Activated CD8-positive, alpha-beta memory T cell treated with anti-CD3 and anti-CD28 coated beads, Interleukin-2, amount 50 U/mL, for 1 hour (primary cell): ENCODE data around the gene SPPL3.

ENCODE experiments used
- DNase-seq: peaks from one replicate; pipeline ENCODE4 v3.0.0-alpha.2; 2020; ENCODE audit errors: extremely low read depth

SPPL3 gene

DNA sequence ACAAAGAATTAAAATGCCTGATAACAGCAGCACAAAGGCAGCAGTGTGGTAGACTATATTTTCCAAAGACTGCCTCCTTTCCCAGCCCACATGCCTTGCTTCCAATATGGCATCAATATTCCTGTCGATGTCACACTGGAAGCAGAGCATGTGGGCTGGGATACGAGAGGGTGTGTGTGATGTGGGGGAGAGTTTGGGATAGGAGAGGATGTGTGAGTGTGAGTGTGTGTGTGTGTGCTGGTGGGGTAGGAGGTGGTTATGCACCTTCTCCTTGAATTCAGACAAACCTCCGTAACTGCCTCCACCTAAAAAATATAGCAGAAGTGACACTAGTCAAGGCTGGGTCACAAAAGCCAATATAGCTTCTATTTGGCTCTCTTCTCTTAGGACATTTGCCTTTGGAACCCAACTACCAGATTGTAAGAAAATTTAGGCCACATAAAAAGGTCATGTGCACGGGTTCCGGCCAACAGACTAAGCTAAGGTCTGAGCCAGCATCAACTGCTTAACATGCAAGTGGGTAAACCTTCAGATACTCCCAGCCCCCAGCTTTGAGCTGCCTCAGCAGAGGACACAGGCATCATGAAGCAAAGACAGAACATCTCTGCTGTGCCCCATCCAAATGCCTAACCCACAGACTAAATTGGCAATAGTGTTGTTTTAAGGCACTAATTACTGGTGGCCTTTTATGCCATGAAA, 29.5 kb downstream of the SPPL3 start:
- no peak for DNase-seq

- no peak for DNase-seq
Observed at GRCh38 chr12:120873226-120873625, 30.9 kb downstream of the SPPL3 start.

- DNase-seq: no peak
Observed at GRCh38 chr12:120872487-120872886, 31.7 kb downstream of the SPPL3 start.

DNA sequence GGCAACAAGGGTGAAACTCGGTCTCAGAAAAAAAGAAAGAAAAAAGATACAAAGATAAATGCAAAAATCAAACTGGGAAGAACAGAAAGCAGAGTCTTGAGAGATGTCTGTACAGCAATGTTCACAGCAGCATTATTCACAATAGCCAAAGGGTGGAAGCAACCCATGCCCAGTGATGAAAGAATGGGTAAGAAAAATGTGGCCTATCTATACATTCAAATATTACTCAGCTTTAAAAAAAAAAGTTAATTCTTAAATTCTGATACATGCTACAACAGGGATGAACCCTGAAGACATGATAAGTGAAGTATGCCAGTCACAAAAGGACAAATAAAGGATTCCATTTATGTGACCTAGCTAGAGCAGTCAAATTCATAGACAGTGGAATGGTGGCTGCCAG, 33.7 kb downstream of the SPPL3 start:
- DNase-seq: no peak

GRCh38 chr12:120869376-120869775, 34.8 kb downstream of the SPPL3 start:
- DNase-seq: no peak

DNA sequence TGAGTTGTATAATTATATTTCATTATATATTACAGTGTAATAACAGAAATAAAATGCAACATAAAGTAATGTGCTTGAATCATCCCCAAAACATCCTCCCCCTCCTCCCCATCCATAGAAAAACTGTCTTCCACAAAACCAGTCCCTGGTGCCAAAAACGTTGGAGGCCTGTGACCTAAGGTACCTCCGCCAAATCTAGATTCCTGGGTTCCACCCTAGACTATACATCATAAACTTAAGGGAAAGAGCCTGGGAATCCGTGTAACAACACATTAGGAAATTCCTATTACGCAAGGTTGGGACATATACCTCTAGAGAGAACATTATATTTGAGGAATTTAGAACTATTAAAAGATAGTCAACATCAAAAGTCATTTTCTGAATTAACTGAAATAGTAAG, 38.0 kb downstream of the SPPL3 start:
- DNase-seq: no peak

GRCh38 chr12:120865098-120865497, 39.1 kb downstream of the SPPL3 start:
- no peak for DNase-seq

GRCh38 chr12:120862664-120863063, 41.5 kb downstream of the SPPL3 start:
- DNase-seq: no peak

DNA sequence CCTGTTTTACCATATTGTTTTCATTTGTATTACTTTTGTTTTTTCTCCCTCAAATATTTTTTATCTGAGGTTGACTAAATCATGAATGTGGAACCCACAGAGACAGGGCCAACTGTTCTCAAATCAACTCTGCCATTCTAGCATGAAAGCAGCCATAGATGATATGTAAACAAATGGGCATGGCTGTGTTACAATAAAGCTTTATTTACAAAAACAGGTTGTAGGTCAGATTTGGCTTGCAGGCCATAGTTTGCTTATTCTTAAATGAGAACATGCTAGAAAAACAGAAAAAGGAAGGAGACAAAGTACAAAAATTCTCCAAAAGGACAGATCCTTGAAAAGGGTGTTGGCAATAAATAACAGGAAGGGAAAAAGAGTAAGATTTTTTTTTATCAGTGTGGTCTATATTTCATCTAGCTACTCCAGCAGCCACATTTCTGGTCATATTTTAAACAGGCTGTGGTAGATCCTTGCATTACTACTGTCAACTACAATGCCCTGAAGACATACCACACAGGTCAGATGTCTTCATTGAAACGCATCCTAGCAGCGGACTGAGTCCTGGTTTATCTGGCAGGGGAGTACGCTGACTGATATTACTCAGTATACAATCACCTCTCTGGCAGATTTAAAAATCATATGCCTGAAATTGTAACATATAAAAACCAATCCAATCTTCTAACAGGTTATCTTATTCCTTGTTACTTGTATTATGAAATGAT, 42.9 kb downstream of the SPPL3 start:
- DNase-seq: no peak

DNA sequence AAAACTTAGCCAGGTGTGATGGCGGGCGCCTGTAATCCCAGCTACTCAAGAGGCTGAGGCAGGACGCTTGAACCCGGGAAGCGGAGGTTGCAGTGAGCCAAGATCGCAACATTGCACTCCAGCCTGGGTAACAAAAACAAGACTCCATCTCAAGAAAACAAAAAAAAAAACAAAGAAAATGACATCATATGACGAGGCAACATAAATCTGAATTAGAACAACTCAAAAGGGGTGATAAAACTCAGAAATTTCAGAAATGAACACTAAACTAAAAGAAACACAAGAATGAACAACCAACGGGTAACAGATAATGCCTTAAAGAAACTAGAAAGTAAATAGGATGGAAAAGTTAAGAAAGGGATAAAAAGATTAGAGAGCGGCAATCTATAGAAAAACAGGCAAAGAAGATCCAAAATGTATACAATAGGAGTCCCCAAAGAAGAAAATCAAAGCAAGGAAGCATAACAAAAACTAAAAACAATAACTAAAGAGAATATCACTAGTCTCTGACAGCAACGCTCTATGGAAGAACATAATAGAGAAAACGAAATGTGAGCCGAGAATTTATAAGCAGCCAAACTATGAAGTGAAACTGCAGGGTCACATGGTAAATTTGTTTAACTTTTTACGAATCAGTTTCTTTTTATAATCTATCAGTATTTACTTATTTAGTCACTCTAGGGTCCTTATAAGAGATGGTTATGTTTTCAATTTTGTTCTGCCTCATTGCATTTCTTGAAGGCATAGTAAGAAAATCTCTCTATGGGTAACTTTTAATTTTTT, 45.7 kb downstream of the SPPL3 start:
- no peak for DNase-seq

DNA sequence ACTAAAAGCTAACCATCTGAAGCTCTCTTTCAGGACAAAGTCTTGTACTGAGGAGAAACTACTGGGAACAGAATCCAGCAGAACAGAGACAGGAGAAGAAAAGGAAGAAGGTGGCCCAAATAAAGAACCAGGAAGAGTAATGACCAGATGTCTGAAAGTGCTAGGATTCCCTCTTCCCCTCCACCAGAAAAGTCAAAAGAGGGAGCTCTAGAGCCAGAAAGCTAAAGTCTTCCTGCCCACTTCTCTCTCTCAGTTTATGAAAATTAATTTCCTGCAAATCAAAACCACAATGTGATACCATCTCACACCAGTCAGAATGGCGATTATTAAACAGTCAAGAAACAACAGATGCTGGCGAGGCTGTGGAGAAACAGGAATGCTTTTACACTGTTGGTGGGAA, 47.2 kb downstream of the SPPL3 start:
- no peak for DNase-seq

DNA sequence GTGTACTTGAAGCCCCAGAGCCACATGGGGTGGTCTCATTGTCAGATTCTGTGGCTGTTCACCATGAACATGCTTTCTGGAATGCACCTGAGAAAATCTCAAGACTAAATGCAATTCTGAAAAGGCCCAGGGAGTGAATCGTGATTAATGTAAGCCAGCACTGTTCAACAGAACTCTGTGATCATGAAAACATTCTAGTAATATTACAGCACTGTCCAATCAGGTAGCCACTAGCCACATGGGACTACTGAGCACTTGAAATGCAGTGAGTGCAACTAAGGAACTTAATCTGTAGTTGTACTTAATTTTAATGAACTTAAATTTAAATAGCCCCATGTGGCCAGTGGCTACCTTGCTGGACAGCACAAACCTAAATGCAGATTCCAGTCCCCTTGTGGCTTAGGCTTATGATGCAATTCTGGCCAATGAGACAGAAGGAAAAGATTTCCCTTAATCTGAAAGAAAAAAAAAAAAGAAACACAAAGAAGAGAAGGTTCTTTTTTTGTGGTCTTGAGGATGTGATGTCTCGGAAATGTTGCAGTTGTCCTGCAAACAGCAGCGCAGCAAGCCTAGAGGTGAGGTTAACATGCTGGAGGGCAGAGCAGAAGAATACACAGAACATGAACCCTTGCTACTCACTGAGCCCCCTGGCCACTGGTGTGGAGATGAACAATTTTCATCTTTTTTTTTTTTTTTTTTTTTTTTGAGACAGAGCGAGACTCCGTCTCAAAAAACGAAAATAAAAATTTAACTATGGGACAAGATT, 48.2 kb downstream of the SPPL3 start:
- no peak for DNase-seq

DNA sequence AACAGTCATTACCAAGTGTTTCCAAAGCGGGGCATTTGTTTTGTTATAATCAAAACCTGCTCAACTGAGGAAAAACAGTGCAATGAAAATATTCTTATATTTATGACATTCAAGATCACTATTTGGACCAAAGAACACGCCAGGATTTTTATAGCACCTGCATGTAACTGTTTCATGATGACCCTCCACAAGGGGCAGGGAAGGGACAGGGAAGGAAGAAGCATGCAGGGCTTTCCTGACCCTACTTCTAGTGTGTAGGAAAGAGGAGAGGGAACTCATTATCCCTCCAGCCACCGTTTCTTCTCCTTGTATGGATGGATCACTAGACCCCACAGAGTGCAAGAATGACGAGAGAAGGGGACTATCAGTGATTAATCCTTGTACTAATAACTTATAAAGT, 49.4 kb downstream of the SPPL3 start:
- DNase-seq: no peak

DNA sequence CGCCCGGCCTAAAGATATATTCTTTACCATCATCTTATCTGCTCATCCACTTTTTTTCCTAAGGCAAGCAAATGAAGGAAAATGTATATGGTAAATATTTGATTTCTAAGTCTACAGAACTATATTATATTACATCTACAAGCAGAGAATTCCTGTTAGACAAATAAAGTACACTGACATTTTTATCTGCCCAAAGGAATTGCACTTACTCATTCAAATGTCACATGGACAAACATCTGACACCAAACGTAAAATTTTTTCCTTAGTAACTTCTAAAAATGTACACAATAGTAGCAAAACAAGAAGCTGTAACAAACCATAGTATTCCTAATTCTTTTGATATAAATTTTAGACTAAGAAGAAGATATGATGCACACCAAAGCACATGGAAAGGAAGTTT, 51.0 kb downstream of the SPPL3 start:
- DNase-seq: no peak

- DNase-seq: no peak
Observed at GRCh38 chr12:120851944-120852343, 52.2 kb downstream of the SPPL3 start.

DNA sequence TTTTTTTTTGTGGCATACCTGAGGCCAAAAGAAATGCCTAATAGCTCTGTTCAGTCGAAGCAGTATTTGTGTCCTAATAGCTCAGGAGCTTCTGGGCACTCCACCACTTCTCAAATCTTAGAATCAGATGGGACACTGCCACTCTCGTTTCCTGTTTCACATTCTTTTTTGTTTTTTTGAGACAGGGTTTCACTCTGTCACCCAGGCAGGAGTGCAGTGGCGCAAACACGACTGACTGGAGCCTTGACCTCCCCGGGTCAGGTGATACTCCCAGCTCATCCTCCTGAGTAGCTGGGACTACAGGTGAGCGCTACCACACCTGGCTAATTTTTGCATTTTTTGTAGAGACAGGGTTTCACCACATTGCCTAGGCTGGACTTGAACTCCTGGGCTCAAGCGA, 52.7 kb downstream of the SPPL3 start:
- DNase-seq: no peak

DNA sequence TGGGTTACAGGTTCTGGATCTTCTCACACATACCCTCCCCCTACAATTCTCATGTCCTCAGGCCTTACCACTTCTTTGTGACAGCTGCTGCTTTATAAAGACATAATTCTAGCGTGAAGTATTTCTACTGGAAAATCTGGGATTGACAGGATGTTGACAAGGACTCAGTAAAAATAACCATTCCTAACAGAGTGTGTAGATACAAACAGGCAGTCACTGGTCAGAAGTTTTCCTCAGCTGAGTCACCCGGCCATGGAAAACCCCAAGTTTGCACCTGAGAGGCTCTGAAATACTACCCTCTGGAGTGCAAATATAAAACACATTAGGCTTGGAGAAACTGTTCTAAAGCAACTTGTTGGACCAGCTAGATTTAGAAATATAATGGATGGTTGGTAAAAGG, 54.4 kb downstream of the SPPL3 start:
- DNase-seq: no peak

DNA sequence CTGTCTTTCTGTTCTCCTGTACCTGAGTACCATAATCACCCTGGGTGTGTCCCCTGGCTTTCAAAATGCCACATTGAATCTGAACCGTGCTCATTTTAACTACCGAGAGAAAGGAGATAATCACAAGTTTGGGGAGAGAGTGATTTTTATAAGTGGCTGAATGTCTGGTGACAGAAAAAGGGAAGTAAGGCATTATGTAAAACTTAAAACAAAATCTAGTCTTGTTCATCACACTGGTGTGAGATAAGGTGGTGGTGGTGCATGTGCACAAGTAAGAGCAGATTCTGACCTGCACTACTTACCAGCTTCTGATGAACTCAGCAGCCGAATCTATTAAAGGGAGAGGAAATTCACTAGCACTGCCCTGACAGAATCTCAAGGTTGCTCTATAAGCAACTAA, 56.3 kb downstream of the SPPL3 start:
- DNase-seq: no peak

GRCh38 chr12:120847392-120847791, 56.8 kb downstream of the SPPL3 start:
- DNase-seq: no peak

DNA sequence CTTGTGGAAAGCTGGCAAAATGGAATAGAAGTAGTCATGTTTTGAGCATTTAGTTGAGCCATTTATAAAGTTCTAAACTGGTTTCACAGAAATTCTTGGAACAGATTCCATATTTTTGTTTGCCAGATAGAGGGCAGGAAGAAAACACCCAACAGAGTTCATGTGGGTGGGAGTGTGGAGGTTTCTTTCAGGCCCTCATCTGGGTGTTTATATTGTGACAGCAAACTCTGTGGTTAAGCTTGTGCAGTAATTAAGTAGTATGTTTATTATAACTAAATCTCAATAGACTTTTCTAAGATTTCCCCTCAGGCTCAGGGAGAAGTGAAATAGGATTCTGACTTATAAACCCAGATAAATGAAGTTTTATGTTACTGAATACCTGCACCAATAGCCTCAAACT, 57.4 kb downstream of the SPPL3 start:
- no peak for DNase-seq

DNA sequence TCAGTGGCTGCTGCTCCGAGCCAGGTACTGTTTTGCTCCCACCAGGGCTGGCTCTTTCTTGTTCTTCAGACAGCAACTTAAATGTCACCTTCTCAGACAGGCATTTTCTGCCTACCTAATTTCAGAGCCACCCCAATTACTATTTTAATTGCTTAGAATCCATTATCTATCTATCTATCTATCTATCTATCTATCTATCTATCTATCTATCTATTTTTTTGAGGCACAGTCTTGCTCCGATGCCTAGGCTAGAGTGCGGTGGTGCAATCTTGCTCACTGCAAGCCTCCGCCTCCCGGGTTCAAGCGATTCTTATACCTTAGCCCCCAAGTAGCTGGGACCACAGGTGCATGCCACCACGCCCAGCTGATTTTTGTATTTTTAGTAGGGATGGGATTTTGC, 58.5 kb downstream of the SPPL3 start:
- no peak for DNase-seq

- DNase-seq: no peak
Observed at GRCh38 chr12:120844768-120845449, 59.2 kb downstream of the SPPL3 start.
